ENCODE data around the gene C8B. TPM values are rescaled to one million over a fixed set of nuclear protein-coding genes. Genes with fewer than 3 reads are reported as not detected.

C8B gene
- total RNA-seq, 1 experiment from 2014 or later = not detected

GRCh38 chr1:56927986-56928385 is 37.8 kb downstream of the C8B start:
- Mint-ChIP-seq H3K4me1 (peaks cover 29 to 40% of the 10 kb centered on the region in 2 experiments), H3K4me3 (no peak overlapping the region), H3K36me3 (ENCODE audit: insufficient read depth in 1 of 3, low read depth in 3 of 3) (0 out of 7 replicates have a peak, but pooled peaks cover 0 to 5% (median 0%) of the 10 kb centered on the region in 3 experiments), H3K27ac (no peak overlapping the region), H3K27me3 (ENCODE audit: low read depth) (peaks cover 11% of the 10 kb centered on the region), H3K9me3 (peaks cover 0 to 4% of the 10 kb centered on the region in 2 experiments; a peak in 1 of 5 replicates)
- Histone ChIP-seq H4K20me1 (ENCODE audit: control insufficient read depth, insufficient read depth, insufficient read length) (no peaks in the 10 kb centered on the region), H3K14ac (ENCODE audit: insufficient read depth, low read length) (no peak overlapping the region), H3K27me3 (ENCODE audit: insufficient read depth, low read length) (no peaks in the 10 kb centered on the region), H3K18ac (ENCODE audit: insufficient read length, low read depth, low read length) (no peak overlapping the region), H3K4ac (ENCODE audit: low read depth, low read length) (no peak overlapping the region), H2BK15ac (ENCODE audit: low read depth, low read length) (no peak overlapping the region), H3K4me2 (ENCODE audit: insufficient read depth, insufficient read length, low read length) (no peak overlapping the region), H3K9ac (ENCODE audit: extremely low read depth, insufficient read length, low read length) (no peak overlapping the region), H2BK20ac (ENCODE audit: low read depth, low read length, poor library complexity, severe bottlenecking) (no peak overlapping the region), H4K8ac (replicated peaks; ENCODE audit: insufficient read length, low read depth, low read length) (no peak overlapping the region), H3K23me2 (ENCODE audit: insufficient read length, low read depth, low read length, poor library complexity, severe bottlenecking) (no peaks in the 10 kb centered on the region), H4K91ac (ENCODE audit: insufficient read length, low read depth, low read length) (no peak overlapping the region), H3T11ph (ENCODE audit: low read length) (no peak overlapping the region), H2BK120ac (ENCODE audit: low read depth, low read length, poor library complexity, severe bottlenecking) (no peak overlapping the region), H3K56ac (ENCODE audit: insufficient read length, low read depth, low read length) (no peak overlapping the region), H3K4me1 (ENCODE audit: insufficient read depth, low read length) (no peaks in the 10 kb centered on the region), H3K9me3 (ENCODE audit: control insufficient read depth, low read depth, low read length) (no peaks in the 10 kb centered on the region), H3K27ac (ENCODE audit: insufficient read length, low read depth, low read length) (no peak overlapping the region), H3K23ac (ENCODE audit: insufficient read length, low read depth, low read length) (no peak overlapping the region), H2AK5ac (ENCODE audit: insufficient read length, low read length) (no peak overlapping the region), H4K5ac (ENCODE audit: insufficient read length, low read depth, low read length) (no peak overlapping the region), H2BK5ac (ENCODE audit: insufficient read length, low read length) (no peak overlapping the region), H3K79me2 (ENCODE audit: insufficient read depth, low read length) (no peaks in the 10 kb centered on the region), H2BK12ac (ENCODE audit: insufficient read length, low read depth, low read length) (no peak overlapping the region), H2AFZ (ENCODE audit: low read length) (no peak overlapping the region), H3K79me1 (ENCODE audit: insufficient read depth, low read depth, low read length, poor library complexity, severe bottlenecking) (no peaks in the 10 kb centered on the region)
- WGBS (ENCODE audit: extremely low coverage, insufficient read length, low lambda C conversion rate) = no CpG with 5 or more reads among the region's 3 CpGs
- no peak for DNase-seq
- TF ChIP-seq, protein P1, sequence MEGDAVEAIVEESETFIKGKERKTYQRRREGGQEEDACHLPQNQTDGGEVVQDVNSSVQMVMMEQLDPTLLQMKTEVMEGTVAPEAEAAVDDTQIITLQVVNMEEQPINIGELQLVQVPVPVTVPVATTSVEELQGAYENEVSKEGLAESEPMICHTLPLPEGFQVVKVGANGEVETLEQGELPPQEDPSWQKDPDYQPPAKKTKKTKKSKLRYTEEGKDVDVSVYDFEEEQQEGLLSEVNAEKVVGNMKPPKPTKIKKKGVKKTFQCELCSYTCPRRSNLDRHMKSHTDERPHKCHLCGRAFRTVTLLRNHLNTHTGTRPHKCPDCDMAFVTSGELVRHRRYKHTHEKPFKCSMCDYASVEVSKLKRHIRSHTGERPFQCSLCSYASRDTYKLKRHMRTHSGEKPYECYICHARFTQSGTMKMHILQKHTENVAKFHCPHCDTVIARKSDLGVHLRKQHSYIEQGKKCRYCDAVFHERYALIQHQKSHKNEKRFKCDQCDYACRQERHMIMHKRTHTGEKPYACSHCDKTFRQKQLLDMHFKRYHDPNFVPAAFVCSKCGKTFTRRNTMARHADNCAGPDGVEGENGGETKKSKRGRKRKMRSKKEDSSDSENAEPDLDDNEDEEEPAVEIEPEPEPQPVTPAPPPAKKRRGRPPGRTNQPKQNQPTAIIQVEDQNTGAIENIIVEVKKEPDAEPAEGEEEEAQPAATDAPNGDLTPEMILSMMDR (conservative IDR thresholded peaks at IDR 0.05) = no peak

Data from H9 (cell line).